Ascending aorta (tissue), 2 donors: ENCODE data around the gene HECTD1. TPM values are rescaled to one million over a fixed set of nuclear protein-coding genes. Genes with fewer than 3 reads are reported as not detected.
"Not testable (repeated sequence)": the region's sequence is repeated elsewhere in the genome, so short reads cannot be mapped to it uniquely, and the experiment has no call there.

Source experiments
- DNase-seq, 2 donors: peaks; one replicate each; pipeline ENCODE4 v3.0.0-alpha.2; 2019; ENCODE audit warnings: low spot score in 2 of 2
- H3K27ac ChIP-seq, 2 donors: fragments of 200-600 bp; sonication (generic); one replicate each; pipeline ENCODE4 v1.5.1; 2016 to 2017; ENCODE audit warnings: mild to moderate bottlenecking in 1 of 2
- H3K27me3 ChIP-seq: fragments of 200-600 bp; sonication (generic); one replicate; pipeline ENCODE4 v1.5.1; 2017
- H3K36me3 ChIP-seq, 2 donors: fragments of 200-600 bp; sonication (generic); one replicate each; pipeline ENCODE4 v1.5.1; 2016
- H3K4me1 ChIP-seq, 2 donors: fragments of 200-600 bp; sonication (generic); one replicate each; pipeline ENCODE4 v1.5.1; 2016 to 2017; ENCODE audit warnings: mild to moderate bottlenecking in 1 of 2
- H3K4me3 ChIP-seq, 2 donors: fragments of 200-600 bp; sonication (generic); one replicate each; pipeline ENCODE4 v1.5.1; 2016 to 2017; ENCODE audit warnings: mild to moderate bottlenecking in 1 of 2
- H3K9me3 ChIP-seq, 2 donors: fragments of 200-600 bp; sonication (generic); one replicate each; pipeline ENCODE4 v1.5.1; 2016
- CTCF ChIP-seq, 3 experiments: fragments of 200-600 bp in 2 of 3; fragments of 450-650 bp in 1 of 3; sonication (generic) in 2 of 3; IDR thresholded peaks; one replicate each; pipeline ENCODE4 v1.5.1; 2016 to 2019; ENCODE audit warnings: antibody characterized with exemption in 3 of 3, mild to moderate bottlenecking in 1 of 3, moderate library complexity in 1 of 3
- intact Hi-C: fragments of 100-400 bp; cut with DNase I; formaldehyde crosslinking; loops from one replicate; pipeline ENCODE4 v1.15.1; 2023
- total RNA-seq: library from RNA; depleted of rRNA; stranded (reverse); fragments of >200 nt; gene quantifications from one replicate; pipeline ENCODE4 v1.1.0, GENCODE V29; 2016

The HECTD1 gene
- total RNA-seq, 1 donor from 2014 or later, result 63.6 TPM

GRCh38 chr14:31070431-31070830, 137.2 kb downstream of the HECTD1 start:
- Histone ChIP-seq H3K27ac (no peak overlapping the region), H3K4me1 (no peaks in the 10 kb centered on the region), H3K36me3 (peaks cover 0 to 15% of the 10 kb centered on the region in 2 donors), H3K9me3 (no peaks in the 10 kb centered on the region), H3K4me3 (no peak overlapping the region), H3K27me3 (no peaks in the 10 kb centered on the region)
- TF ChIP-seq CTCF (IDR thresholded peaks at IDR 0.05), result no peak
- DNase-seq, result no peak
- intact Hi-C loops, result no loop called here

- H3K36me3 ChIP-seq, result peaks cover 0 to 7% of the 10 kb centered on the region in 2 donors
- no peak for TF ChIP-seq CTCF (IDR thresholded peaks at IDR 0.05)
- no peak overlapping the region for H3K4me3 ChIP-seq
- no peaks in the 10 kb centered on the region for H3K4me1 ChIP-seq
- no peaks in the 10 kb centered on the region for H3K27me3 ChIP-seq
- no peak for DNase-seq
- H3K9me3 ChIP-seq, result no peaks in the 10 kb centered on the region
- intact Hi-C loops, result no loop called here
- no peak overlapping the region for H3K27ac ChIP-seq
Observed at GRCh38 chr14:31069343-31069742, 138.2 kb downstream of the HECTD1 start.

- TF ChIP-seq CTCF (IDR thresholded peaks at IDR 0.05), result no peak
- H3K4me1 ChIP-seq, result no peaks in the 10 kb centered on the region
- DNase-seq, result no peak
- no peak overlapping the region for H3K4me3 ChIP-seq
- no peak overlapping the region for H3K27ac ChIP-seq
- no peaks in the 10 kb centered on the region for H3K27me3 ChIP-seq
- H3K36me3 ChIP-seq, result peaks cover 0 to 7% of the 10 kb centered on the region in 2 donors
- intact Hi-C loops, result no loop called here
- H3K9me3 ChIP-seq, result no peaks in the 10 kb centered on the region
Observed at GRCh38 chr14:31068235-31068634, 139.4 kb downstream of the HECTD1 start.

GRCh38 chr14:31062908-31063307, 144.7 kb downstream of the HECTD1 start:
- H3K4me1 ChIP-seq, DNase-seq, H3K27ac ChIP-seq: not testable (repeated sequence)

GRCh38 chr14:31060253-31060875, 147.2 kb downstream of the HECTD1 start:
- no peaks in the 10 kb centered on the region for H3K9me3 ChIP-seq
- no peak overlapping the region for H3K27ac ChIP-seq
- no peaks in the 10 kb centered on the region for H3K4me1 ChIP-seq
- no peak for DNase-seq
- H3K27me3 ChIP-seq, result no peaks in the 10 kb centered on the region
- intact Hi-C loops, result no loop called here
- TF ChIP-seq CTCF (IDR thresholded peaks at IDR 0.05), result no peak
- H3K4me3 ChIP-seq, result no peak overlapping the region
- no peaks in the 10 kb centered on the region for H3K36me3 ChIP-seq

More at GRCh38 chr14:31062908-31063307, 144.7 kb downstream of the HECTD1 start:
- H3K27me3 ChIP-seq, H3K36me3 ChIP-seq, H3K4me3 ChIP-seq, intact Hi-C loops, H3K9me3 ChIP-seq: not testable (repeated sequence)

- H3K27me3 ChIP-seq, result no peaks in the 10 kb centered on the region
- no peak for DNase-seq
- H3K9me3 ChIP-seq, result no peaks in the 10 kb centered on the region
- intact Hi-C loops, result no loop called here
- H3K27ac ChIP-seq, result no peak overlapping the region
- H3K36me3 ChIP-seq, result no peaks in the 10 kb centered on the region
- H3K4me1 ChIP-seq, result no peaks in the 10 kb centered on the region
- no peak overlapping the region for H3K4me3 ChIP-seq
- no peak for TF ChIP-seq CTCF (IDR thresholded peaks at IDR 0.05)
Observed at GRCh38 chr14:31059152-31059924, 148.3 kb downstream of the HECTD1 start.
